Gastroesophageal sphincter (tissue), 3 donors: Measurements from ENCODE around the gene ARHGEF7.

Source experiments
- POLR2A ChIP-seq, 2 donors: fragments of 450-650 bp; IDR thresholded peaks; one replicate each; pipeline ENCODE4 v1.6.1; 2017; ENCODE audit warnings: antibody characterized with exemption in 2 of 2, mild to moderate bottlenecking in 2 of 2, moderate library complexity in 1 of 2
- POLR2AphosphoS5 ChIP-seq: sonication (generic); formaldehyde crosslinking; IDR thresholded peaks from one replicate; pipeline ENCODE4 v1.6.1; 2017; ENCODE audit warnings: antibody characterized with exemption
- TF ChIP-seq, protein P1 (sequence below), 4 experiments: fragments of 200-600 bp in 2 of 4; fragments of 450-650 bp in 2 of 4; sonication (generic) in 1 of 4; IDR thresholded peaks; one replicate each; pipeline ENCODE4 v1.5.1; 2017 to 2019; ENCODE audit warnings: antibody characterized with exemption in 4 of 4, mild to moderate bottlenecking in 2 of 4, moderate library complexity in 2 of 4

DNA sequence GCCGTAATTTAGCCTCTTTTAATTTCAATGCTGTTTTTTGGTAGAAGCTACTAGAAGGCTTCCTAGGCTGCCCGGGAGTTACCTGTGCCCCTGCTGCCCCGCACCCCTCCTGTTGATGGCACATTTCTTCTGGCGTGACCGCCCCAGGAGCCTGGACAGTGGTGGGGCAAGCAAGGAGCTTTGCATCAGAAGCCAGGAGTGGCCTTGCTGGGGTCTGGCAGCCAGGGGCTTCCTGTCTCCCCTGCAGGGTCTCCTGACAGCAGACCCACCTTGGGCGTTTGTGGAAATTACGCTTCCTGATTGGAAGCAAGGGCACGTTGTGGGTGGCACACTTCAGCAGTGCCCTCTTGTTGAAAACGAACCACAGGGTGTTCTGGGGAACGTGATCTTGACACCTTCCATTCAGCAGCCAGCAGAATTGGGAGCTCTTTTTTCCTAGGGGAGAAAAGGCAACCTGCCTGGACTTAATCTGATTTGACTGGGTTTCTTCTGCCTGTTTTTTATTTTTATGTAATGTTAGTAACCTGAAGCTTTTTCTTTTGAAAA is 115.3 kb downstream of the ARHGEF7 start:
- TF ChIP-seq, protein P1, sequence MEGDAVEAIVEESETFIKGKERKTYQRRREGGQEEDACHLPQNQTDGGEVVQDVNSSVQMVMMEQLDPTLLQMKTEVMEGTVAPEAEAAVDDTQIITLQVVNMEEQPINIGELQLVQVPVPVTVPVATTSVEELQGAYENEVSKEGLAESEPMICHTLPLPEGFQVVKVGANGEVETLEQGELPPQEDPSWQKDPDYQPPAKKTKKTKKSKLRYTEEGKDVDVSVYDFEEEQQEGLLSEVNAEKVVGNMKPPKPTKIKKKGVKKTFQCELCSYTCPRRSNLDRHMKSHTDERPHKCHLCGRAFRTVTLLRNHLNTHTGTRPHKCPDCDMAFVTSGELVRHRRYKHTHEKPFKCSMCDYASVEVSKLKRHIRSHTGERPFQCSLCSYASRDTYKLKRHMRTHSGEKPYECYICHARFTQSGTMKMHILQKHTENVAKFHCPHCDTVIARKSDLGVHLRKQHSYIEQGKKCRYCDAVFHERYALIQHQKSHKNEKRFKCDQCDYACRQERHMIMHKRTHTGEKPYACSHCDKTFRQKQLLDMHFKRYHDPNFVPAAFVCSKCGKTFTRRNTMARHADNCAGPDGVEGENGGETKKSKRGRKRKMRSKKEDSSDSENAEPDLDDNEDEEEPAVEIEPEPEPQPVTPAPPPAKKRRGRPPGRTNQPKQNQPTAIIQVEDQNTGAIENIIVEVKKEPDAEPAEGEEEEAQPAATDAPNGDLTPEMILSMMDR (IDR thresholded peaks at IDR 0.05), result no peak
- TF ChIP-seq POLR2A (IDR thresholded peaks at IDR 0.05) (no peak), POLR2AphosphoS5 (no peak)
